ENCODE data around the gene USP32. TPM values are rescaled to one million over a fixed set of nuclear protein-coding genes. Genes with fewer than 3 reads are reported as not detected.
A peak's percentile ranks its signal among the peaks of the same experiment; 100 is the strongest.

The USP32 gene
- total RNA-seq, 1 experiment from 2014 or later, result 73.5 TPM

- H4K8ac ChIP-seq (replicated peaks; ENCODE audit: insufficient read length, low read depth, low read length), result no peak overlapping the region
- H3K27ac ChIP-seq (ENCODE audit: insufficient read length, low read depth, low read length), result no peak overlapping the region
- H3K23me2 ChIP-seq (ENCODE audit: insufficient read length, low read depth, low read length, poor library complexity, severe bottlenecking), result no peaks in the 10 kb centered on the region
- no peak overlapping the region for H2AK5ac ChIP-seq (ENCODE audit: insufficient read length, low read length)
- no peak overlapping the region for H2BK20ac ChIP-seq (ENCODE audit: low read depth, low read length, poor library complexity, severe bottlenecking)
- H3K23ac ChIP-seq (ENCODE audit: insufficient read length, low read depth, low read length), result no peak overlapping the region
- peaks cover 0 to 5% of the 10 kb centered on the region in 2 experiments for H3K4me1 Mint-ChIP-seq
- H3K4me3 Mint-ChIP-seq, result no peak overlapping the region
- no peak overlapping the region for H3K4ac ChIP-seq (ENCODE audit: low read depth, low read length)
- no peak overlapping the region for H3K14ac ChIP-seq (ENCODE audit: insufficient read depth, low read length)
- H4K20me1 ChIP-seq (ENCODE audit: control insufficient read depth, insufficient read depth, insufficient read length), result no peaks in the 10 kb centered on the region
- peaks cover 13 to 22% (median 14%) of the 10 kb centered on the region in 3 experiments for H3K36me3 Mint-ChIP-seq (ENCODE audit: insufficient read depth in 1 of 3, low read depth in 3 of 3)
- no peak overlapping the region for H4K91ac ChIP-seq (ENCODE audit: insufficient read length, low read depth, low read length)
- no peak overlapping the region for H3K9ac ChIP-seq (ENCODE audit: extremely low read depth, insufficient read length, low read length)
- no peak overlapping the region for H3K4me2 ChIP-seq (ENCODE audit: insufficient read depth, insufficient read length, low read length)
- H2BK12ac ChIP-seq (ENCODE audit: insufficient read length, low read depth, low read length), result no peak overlapping the region
- H3K56ac ChIP-seq (ENCODE audit: insufficient read length, low read depth, low read length), result no peak overlapping the region
- H3K27ac Mint-ChIP-seq, result peak overlapping the region; percentile 59 to 78 (median 71); a peak in 5 of 7 replicates
- H4K5ac ChIP-seq (ENCODE audit: insufficient read length, low read depth, low read length), result no peak overlapping the region
- peak; percentile 58 for TF ChIP-seq CTCF (conservative IDR thresholded peaks at IDR 0.05)
- H3K79me1 ChIP-seq (ENCODE audit: insufficient read depth, low read depth, low read length, poor library complexity, severe bottlenecking), result no peaks in the 10 kb centered on the region
- H2BK15ac ChIP-seq (ENCODE audit: low read depth, low read length), result no peak overlapping the region
- no CpG with 5 or more reads among the region's 4 CpGs for WGBS (ENCODE audit: extremely low coverage, insufficient read length, low lambda C conversion rate)
- H2AFZ ChIP-seq (ENCODE audit: low read length), result no peak overlapping the region
- H3T11ph ChIP-seq (ENCODE audit: low read length), result no peak overlapping the region
- H3K4me1 ChIP-seq (ENCODE audit: insufficient read depth, low read length), result no peaks in the 10 kb centered on the region
- H3K27me3 ChIP-seq (ENCODE audit: insufficient read depth, low read length), result no peaks in the 10 kb centered on the region
- H3K79me2 ChIP-seq (ENCODE audit: insufficient read depth, low read length), result no peaks in the 10 kb centered on the region
- H2BK5ac ChIP-seq (ENCODE audit: insufficient read length, low read length), result no peak overlapping the region
- no peak overlapping the region for H3K18ac ChIP-seq (ENCODE audit: insufficient read length, low read depth, low read length)
- no peaks in the 10 kb centered on the region for H3K9me3 ChIP-seq (ENCODE audit: control insufficient read depth, low read depth, low read length)
- H3K27me3 Mint-ChIP-seq (ENCODE audit: low read depth), result no peaks in the 10 kb centered on the region
- no peak for DNase-seq
- H3K9me3 Mint-ChIP-seq, result no peaks in the 10 kb centered on the region
- H2BK120ac ChIP-seq (ENCODE audit: low read depth, low read length, poor library complexity, severe bottlenecking), result no peak overlapping the region
Observed at GRCh38 chr17:60231234-60231633, 160.7 kb downstream of the USP32 start.
